T-helper 22 cell (primary cell): ENCODE results near the gene DHRS3.

ENCODE experiments used
- DNase-seq: peaks from one replicate; pipeline ENCODE4 v3.0.0-alpha.2; 2020; ENCODE audit warnings: low read depth

DHRS3 gene

DNA sequence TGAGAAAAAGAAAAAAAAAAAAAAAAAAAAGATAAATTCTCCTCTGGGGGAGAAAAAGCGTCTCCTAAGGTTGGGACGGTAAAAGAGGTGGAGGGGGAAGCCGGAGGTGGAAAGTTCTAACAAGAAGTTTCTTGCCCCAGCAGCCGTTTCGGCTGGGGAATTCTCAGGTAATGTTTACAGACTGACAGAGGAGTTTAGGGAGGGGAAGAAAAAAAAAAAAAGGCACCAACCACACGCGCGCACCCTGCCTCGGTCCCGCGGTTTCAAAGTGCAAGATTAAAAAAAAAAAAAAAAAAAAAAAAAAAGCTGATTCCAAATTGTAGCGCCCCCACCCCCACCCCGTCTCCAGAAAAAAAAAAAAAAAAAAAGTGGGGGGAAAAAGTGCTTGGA lies 504 bp downstream of the DHRS3 start:
- DNase-seq: peak; percentile 52

DNA sequence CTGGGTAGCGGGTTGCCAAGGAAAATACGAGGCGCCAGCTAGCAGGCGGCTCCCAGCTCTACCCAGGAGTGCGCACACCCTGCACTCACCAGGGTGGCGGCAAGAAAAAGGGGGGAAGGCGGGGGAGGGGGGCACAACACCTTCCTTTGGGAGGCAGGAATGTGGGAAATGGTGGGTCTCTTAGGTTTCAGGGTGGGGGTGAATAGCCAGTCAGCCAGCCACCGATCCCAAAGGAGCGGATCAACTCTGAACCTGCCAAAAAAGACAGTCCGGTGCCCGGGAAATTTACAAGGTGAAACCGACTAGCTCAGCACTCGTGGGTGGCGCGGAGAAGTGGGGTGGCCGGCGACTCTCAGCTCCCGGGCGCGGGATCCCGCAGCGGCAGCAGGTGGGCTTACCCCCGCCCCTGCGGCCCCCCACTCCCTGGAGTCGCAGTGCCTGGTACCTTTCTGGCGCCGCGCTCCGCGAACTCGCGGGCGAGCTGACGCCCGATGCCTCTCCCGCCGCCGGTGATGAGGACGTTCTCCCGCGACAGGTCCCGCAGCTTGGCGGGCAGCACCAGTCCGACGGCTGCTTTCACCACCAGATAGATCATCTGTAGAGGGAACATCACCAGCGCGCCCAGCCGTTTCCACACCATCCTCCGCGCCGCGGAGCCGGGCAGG lies 1.2 kb downstream of the DHRS3 start:
- no peak for DNase-seq

DNA sequence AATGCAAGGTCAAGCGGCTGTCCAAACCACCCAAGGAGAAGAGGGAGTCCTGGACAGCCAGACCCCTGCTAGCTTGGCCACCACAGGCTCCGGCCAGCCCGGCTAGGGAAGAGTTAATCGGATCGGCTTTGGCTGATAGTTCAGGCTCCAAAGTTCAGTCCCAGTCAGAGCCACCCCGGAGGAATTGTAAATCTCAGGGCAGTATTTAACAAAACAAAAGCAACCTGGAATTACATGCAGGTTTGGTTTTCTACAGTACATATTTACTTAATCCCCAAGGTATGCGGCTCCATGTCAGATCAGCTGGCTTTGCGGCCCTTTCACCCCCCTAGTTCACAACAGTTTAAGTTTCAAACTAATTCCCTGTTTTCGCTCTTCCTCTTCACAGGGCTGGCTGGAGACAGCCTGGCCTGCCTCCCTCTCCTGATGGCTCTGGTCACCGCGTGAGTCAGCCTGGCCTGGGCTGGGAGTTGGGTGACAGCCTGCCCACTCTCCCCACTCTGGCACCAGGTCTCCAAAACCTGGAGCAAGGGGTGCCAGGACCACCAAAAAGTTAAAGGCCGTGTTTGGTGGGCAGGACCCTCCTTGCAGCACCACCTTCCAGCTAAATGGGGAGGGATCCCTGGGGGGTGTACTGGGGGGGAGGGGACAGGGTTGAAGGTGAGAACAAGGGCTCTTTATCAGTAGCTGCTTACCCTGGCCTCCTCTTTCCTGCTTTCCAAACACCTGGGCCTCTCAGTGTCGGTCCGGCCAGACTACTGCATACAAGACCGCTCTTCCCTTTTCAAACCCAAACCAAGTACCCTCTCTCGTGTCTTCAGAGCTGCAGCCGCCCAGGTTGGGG lies 1.9 kb downstream of the DHRS3 start:
- DNase-seq: no peak

DNA sequence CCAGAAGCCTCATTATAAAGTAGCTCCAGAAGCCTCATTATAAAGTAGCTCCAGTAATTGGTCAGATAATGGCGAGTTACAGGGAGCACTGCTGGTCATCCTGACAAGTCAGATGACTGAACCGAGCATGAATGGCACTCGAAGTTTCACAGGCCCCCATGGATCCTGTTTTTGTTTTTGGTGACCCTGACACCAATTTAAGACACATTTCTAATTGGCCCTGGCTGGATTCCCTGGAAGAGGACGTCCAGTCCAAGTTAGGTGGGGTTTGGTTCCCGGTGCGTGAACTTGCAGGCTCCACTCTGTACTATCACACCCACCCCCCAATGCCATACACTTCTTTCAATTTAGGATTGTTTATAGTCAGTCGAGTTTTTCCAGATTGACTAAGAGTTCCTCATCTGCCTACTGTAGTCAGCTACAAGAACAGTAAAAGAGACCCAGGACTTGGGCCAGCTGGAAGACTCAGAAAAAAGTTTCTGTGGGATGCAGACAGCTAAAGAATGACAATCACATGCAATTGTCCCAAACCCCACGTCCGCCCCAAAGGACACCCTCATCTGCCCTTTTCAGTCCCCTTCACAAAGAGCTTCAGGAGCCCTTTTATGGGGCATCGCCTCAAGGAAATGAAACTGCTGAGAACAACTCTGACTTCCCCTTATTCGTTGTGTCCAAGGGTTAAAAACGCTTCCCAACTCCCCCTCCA lies 2.7 kb downstream of the DHRS3 start:
- DNase-seq: no peak

DNA sequence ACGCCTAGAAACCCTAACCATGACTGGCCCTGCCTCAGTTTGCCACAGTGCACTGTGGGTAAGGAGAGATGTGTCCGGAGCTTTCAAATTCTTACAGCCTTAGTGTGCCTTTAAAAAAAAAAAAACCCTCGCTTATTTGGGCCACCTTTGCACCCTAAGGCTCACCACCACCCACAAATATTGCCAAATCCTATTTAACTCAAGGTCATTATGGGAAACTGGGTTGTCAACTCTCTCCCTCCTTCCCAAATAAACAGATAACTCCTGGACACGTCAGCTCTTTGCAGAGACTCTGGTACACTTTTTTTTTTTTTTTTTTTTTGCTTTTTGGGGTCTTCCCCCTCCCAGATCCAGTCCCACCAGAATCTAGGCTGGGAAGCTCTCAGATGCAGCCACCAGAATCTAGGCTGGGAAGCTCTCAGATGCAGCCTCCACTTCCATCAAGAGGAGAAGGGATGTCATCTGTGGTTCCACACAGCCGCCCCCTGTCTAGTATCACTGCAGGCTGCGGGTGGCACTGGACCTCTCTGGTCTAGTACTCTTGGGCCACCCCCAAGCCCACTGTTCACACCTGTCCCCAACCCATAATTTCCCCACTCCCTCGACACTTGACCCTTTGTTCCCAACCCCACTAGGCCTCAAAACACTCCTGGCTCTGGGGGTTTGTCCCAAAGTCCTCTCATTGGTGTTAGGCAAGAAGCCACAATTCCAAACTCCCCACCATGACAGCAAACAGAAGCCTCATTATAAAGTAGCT lies 3.4 kb downstream of the DHRS3 start:
- DNase-seq: no peak

DNA sequence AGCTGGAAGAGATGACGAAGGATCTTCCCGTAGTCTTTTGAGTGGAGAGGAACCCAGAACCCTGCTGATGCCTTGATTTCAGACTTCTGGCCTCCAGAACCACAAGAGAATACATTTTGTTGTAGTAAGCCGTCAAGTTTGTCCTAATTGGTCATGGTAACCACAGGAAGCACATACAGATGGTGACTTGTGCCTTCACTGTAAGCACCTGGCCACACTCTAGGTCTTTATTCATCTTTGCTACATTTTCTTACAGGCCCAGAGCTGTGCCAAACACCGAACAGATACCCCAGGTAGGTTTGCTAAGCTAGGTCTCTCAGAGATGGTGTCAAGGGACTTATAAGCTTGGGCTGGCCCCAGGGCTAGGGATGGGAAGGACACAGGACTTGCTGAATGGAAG lies 4.8 kb downstream of the DHRS3 start:
- DNase-seq: no peak

DNA sequence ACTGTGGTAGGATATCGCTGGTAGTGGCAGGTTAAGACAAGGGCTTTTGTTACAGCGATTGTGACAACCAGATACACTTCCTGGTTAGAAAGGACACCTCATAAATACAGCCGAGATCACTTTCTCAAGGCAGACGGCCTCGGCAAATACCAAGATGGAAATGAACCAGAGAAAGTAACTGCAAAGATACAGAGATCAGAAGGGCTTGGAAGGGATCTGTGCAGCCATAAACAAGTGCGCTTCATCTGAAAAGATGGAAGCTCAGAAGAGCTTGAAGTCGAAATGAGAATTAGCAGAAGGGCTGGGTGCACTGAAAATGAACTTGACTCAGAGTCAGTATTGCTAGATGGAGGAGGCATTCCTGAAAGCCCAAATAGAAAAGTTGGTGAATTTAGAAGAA lies 7.1 kb downstream of the DHRS3 start:
- no peak for DNase-seq

DNA sequence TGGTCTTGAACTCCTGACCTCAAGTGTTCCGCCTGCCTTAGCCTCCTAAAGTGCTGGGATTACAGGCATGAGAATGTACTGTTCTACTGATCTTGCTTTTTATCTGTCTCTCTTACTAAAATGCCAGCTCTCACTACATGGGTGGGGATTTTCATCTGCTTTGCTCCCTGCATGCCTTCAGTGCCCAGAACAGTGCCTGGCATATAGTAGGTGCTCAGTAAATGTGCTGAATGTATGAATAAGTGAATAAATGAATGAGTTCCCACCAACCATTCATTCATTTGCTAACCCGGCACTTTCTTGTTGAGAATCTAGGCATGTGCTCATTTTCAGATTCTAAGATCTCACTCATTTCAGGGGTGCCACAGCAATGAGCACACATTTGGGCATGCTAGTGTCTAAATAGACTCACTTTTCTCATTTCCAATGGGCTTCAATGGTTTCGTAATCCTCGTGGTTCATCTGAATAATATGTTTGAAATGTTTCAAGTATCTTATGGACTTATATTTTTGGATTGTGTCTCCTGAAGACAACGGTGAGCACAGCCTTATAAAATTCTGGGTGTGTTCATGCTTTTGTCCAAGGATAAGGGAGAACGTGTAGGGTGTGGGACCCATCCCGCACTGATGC lies 7.6 kb downstream of the DHRS3 start:
- no peak for DNase-seq

DNA sequence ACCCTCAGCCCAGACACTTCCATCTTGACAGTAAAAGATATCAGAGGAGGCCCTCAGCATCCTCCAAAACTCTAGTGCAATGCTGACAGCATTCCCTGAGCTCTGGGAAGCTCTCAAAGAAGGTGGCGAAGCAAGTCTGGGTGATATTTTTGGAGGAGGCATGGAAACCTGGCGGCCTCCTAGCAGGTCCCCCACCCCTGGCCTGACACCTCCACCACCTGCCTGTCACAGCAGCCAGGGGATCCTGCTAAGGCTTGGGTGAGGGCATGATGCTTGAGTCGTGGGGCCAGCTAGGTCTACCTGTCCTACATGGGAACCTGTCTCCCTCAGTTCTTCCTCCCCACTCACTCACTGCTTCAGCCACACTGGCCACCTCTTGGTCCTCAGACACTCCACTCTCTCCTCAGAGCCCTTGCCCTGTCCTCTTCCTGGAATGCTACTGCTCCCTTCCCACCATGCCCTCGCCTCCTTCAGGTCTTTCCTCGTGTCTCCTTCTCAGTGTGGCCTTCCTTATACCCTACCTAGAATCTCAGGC lies 8.5 kb downstream of the DHRS3 start:
- DNase-seq: no peak

DNA sequence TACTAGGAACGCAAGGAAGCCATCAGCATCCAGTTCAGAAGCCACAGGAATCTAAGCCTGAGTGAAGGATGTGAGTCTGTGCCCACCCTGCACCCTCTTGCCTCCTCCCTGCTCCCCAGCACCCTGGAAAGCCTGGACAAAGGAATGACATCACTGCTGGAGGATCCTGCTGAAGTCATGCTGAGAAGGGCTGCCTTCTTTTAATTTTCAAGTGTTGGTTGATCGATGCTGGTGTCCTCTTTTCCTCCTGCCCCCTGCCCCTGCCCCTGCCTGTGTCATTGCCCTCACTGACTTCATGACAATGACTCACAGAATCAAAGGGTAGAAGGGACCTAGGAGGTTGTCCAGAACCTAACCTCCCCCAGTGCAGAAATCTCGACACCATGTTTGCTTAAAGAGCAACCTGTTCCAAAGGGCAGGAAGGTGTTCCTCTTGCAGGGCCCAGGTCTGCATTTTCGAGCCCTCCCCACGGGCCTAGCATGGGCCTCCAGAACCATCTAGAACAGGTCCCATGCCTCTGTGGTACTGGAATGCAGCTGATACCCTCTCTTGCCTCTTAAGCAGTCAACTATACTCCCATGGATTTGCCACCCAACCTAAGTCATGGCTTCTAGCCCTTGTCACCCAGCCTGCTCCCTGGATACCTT lies 9.6 kb downstream of the DHRS3 start:
- no peak for DNase-seq

DNA sequence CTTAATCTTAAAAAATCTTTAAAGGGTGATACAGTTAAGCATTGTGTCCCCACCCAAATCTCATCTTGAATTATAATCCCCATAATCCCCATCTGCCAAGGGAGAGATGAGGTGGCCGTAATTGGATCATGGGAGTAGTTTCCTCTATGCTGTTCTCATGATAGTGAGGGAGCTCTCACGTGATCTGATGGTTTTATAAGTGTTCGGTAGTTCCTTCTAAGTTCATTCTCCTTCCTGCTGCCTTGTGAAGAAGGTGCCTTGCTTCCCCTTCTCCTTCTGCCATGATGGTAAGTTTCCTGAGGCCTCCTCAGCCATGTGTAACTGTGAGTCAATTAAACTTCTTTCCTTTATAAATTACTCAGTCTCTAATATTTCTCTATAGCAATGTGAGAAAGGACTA lies 10.7 kb downstream of the DHRS3 start:
- no peak for DNase-seq

DNA sequence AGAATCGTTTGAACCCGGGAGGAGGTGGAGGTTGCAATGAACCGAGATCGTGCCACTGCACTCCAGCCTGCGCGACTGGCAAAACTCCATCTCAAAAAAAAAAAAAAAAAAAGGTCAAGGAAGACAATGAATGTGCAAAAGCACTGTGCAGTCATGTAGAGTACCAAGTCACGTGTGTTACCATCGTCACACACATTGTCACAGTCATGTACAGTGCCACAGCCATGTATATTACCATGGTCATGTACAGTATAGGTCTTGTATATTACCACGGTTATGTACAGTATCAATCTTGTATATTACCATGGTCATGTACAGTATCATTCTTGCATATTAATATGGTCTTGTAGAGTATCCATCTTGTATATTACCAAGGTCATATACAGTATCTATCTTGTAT lies 13.0 kb downstream of the DHRS3 start:
- no peak for DNase-seq

DNA sequence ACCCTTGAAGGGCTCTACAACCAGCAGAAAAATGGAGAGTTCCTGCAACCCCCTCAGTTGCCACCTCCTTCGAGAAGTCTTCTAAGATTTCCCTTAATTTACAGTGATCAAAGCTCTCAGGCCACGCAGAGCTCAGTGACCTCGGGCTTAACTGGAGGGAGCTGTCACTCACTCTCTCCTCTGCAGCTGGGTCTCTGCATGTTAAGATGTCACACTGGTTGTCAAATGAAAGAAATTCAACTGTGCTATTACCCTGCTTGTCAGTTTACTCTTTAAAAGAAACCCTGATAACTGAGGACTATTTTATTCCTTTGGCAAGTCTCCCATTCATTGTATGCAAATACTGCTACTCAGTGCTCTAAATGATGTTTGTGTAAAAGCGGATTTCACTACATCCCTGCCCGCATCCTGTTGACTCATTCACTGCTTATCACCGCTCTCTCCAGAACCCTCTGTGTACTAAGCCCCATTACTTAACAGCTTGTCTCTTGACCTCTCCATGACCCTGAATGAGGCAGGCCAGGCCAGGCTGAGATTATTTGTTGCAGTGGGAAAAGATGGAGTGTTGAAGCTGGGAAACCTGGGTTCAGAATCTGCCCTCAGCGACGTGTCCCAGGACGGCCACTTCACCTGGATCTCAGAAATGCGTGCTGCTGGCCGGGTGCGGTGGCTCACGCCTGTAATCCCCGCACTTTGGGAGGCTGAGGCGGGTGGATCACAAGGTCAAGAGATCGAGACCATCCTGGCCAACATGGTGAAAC lies 13.7 kb downstream of the DHRS3 start:
- DNase-seq: peak; percentile 59

DNA sequence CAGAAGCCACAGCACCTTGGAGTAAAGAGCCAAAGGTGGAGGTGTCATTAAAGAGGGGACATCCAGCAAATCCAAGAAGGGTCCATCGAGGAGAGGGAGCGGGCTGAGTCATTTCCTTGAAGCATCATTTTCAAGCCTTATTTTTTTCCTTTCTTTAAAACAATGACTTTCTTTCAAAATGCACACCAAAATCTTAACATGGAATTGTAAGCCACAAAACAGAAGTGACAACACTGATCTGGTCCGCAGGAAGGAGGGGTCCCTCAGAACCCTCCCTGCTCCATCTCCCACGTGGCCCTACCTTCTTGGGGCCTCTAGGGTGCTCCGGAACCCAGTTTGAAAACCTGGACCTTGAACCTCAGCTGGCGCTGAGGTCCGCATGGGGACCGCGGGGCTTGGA lies 14.8 kb downstream of the DHRS3 start:
- no peak for DNase-seq

DNA sequence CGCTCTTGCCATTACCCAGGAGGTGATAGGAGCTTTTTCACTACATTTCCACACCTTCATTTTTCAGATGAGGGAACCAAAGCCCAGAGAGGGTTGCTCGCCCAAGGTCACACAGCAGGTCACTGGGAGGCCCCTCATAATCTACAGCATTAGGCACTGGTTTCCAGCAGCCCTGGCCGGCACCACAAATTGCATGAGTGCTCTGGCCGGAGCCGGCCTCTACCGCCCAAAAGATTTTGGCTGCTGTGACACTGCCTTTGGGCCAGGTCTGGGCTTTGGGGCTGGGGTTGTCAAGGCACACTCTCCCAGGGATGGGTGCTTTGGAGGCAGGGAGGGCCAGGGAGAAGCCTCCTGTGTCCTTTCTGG lies 15.4 kb downstream of the DHRS3 start:
- DNase-seq: no peak

DNA sequence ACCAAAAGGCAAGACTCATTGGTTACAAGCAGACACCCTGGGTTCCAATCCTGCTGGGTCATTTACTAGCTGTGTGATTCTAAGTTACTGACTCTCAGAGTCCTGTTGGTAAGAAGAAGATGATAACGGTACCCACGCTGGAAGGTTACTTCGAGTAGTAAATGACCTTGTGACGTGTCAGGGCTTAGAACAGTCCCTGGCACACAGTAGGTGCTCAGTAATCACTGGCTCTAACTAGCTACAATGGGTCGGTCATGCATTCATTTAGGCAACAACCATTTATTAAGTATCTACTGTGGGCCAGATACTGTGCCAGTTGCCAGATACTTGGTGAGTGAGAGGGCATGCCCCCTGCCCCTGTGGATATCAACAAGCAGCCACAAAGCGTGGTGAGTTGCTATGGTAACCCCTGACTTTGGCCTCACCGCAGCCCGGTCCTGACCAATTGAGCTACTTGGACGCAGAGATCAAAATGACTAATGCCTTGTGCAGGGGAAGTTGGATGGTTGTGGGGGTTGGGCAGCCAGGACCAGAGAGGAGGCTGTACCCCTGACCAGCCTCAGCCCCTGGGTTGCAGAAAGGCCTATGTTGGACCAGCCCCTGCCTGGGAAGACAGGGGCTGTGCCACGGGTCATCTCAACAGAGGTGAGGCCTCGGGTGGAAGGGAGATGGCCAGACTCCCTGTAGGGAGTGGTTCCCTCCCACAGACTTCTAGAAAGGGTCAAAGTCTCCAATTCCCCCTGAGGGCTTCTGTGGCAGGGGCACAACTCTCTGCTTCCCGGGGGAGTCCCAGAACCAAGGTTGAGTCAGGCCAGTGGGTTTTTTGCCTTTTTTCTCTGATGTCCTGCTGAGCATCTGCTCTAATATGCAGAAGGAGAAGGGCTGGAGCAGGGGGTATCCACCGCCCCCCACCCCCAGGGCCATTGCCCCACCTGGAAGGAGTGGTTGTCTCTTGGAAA lies 16.0 kb downstream of the DHRS3 start:
- no peak for DNase-seq

DNA sequence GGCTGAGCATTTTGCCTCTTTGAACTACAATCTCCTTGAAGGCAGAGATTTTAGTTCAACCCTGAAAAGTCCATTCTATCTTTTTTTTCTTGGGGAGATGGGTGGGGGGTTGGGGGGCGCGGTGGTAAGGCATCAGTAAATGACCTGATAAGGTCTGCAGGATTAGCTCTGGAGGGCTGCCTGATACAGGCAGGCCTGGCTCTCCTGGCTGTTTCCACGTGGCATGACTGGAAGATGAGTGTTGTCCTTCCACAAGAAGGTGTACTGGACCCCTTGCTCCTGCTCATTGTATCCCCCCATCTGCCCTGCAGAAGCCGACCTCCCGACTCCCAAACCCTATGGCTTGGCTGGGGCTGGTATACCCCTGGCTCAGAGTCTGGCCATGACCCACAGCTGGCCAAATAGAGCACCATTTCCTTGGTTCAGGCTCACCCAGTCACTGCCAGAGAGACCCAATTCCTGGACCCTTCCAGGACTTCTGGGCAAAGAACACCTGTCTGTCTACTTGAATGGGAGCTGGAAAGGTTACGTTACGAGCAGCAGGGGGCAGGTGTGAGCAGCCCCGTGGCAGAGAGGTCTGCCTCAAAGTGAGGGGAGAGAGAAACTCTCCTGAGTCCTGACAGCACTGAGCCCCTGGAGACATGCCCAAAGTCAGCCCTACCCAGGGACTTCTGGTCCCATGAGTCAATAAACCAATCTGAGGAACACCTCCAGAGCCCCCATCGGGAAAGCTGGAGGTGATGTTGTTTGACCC lies 17.0 kb downstream of the DHRS3 start:
- DNase-seq: peak; percentile 25

DNA sequence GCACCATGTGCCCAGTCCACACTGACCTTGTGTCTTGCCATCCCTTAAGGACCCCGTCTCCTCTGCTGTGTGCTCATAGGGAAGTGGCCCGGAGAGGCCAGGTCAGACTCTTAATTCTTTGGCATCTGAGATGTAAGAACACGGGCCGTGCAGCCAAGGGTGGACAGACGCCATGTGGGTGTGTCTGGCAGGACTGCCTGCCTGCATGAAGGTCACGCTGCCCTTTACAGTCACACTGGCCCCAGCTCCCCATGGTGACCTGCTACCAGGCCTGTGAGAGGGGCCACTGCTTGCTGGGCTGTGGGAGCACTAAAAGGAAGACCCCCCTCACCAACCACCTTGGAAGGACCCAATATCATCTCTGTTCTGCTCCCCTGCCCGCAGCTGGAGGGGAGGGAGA lies 17.7 kb downstream of the DHRS3 start:
- DNase-seq: no peak

DNA sequence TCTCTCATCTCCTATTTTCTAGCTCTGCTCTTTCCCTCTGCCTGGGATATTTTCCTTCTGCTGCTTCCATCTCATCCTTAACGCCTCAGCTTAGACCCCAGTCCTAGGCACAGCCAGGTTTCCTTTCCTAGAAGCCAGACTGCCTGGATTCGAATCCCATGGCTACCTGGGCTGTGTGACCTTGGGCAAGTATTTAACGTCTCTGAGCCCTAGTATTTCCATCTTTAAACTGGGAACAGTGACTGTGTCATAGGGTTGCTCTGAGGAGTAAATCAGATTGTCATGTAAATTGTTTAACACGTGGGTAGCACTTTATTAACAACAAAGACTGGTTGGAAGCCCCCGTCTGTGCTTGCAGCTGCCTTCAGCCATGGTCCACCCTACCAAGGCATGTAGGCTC lies 18.4 kb downstream of the DHRS3 start:
- DNase-seq: no peak
